H1 (cell line): Measurements from ENCODE around the gene TP53RK. TPM values are rescaled to one million over a fixed set of nuclear protein-coding genes. Genes with fewer than 3 reads are reported as not detected.

Source experiments
- CTCF ChIA-PET: fragments of 300-600 bp; sonication (Branson Sonifier 250); formaldehyde crosslinking; loops from one replicate; lab custom pipeline; 2021; ENCODE audit not compliant: partially characterized antibody; lab: Charles Lee
- POLR2A ChIA-PET: fragments of 300-600 bp; sonication (Branson Sonifier 250); formaldehyde crosslinking; loops from one replicate; lab custom pipeline; 2021; ENCODE audit warnings: inconsistent platforms; ENCODE audit not compliant: partially characterized antibody; lab: Charles Lee
- DNase-seq, 2 experiments: peaks; one replicate each; pipeline versions ENCODE4 v3.0.0 to v3.0.0-alpha.2; 2010 to 2022; ENCODE audit warnings: low spot score in 2 of 2, low read depth in 1 of 2, mixed read lengths in 1 of 2
- FAIRE-seq: peaks from 2 replicates; lab custom pipeline; 2011; peaks lifted over from hg19 to GRCh38; lab: Jason Lieb, UNC
- H2AFZ ChIP-seq: 2 replicates; pipeline ENCODE4 v1.8.1; 2012; ENCODE audit warnings: low read length, inconsistent platforms
- H2AK5ac ChIP-seq: 2 replicates; pipeline ENCODE4 v1.6.1; 2013; ENCODE audit warnings: low read depth, low read length
- H2BK120ac ChIP-seq: replicated peaks from 2 replicates; pipeline ENCODE3; 2013; ENCODE audit warnings: low read depth, low read length, inconsistent platforms
- H2BK12ac ChIP-seq: 2 replicates; pipeline ENCODE4 v1.6.1; 2013; ENCODE audit warnings: low read depth, low read length
- H2BK15ac ChIP-seq: 2 replicates; pipeline ENCODE4 v1.6.1; 2013; ENCODE audit warnings: low read length
- H2BK20ac ChIP-seq: 2 replicates; pipeline ENCODE4 v1.6.1; 2013; ENCODE audit warnings: low read length
- H2BK5ac ChIP-seq: 2 replicates; pipeline ENCODE4 v1.6.1; 2013; ENCODE audit warnings: low read depth, low read length
- H3K14ac ChIP-seq: 2 replicates; pipeline ENCODE4 v1.6.1; 2013; ENCODE audit warnings: inconsistent platforms; ENCODE audit not compliant: insufficient read length
- H3K18ac ChIP-seq: 2 replicates; pipeline ENCODE4 v1.6.1; 2013; ENCODE audit warnings: low read length; ENCODE audit errors: extremely low read depth
- H3K23ac ChIP-seq: 2 replicates; pipeline ENCODE4 v1.6.1; 2013; ENCODE audit warnings: inconsistent platforms; ENCODE audit not compliant: insufficient read length
- H3K23me2 ChIP-seq: 2 replicates; pipeline ENCODE4 v1.6.1; 2013; ENCODE audit warnings: low read depth, low read length
- H3K27ac ChIP-seq: 2 replicates; pipeline ENCODE4 v1.6.1; 2011; ENCODE audit warnings: low read depth, low read length, inconsistent platforms
- H3K27me3 ChIP-seq, 4 experiments: replicated peaks in 1 of 4; 1 replicate in 1 of 4; 2 replicates in 3 of 4; pipeline versions ENCODE4 v1.6.1 to v1.8.1; 2011 to 2013; ENCODE audit warnings: low read length in 3 of 4, mild to moderate bottlenecking in 3 of 4, inconsistent platforms in 2 of 4, mixed read lengths in 2 of 4, moderate library complexity in 1 of 4; ENCODE audit not compliant: control insufficient read depth in 3 of 4, insufficient read depth in 3 of 4; ENCODE audit errors: extremely low read depth in 1 of 4
- H3K36me3 ChIP-seq, 4 experiments: 2 replicates each; pipeline versions ENCODE4 v1.6.1 to v1.8.1; 2011 to 2013; ENCODE audit warnings: mild to moderate bottlenecking in 4 of 4, low read length in 3 of 4, moderate library complexity in 2 of 4, control low read depth in 1 of 4, inconsistent platforms in 1 of 4; ENCODE audit not compliant: insufficient read depth in 4 of 4, control insufficient read depth in 2 of 4
- H3K4ac ChIP-seq: replicated peaks from 2 replicates; pipeline ENCODE3; 2013; ENCODE audit warnings: low read length, low read depth, mixed read lengths, inconsistent platforms; ENCODE audit not compliant: insufficient read length
- H3K4me1 ChIP-seq, 4 experiments: replicated peaks in 1 of 4; 1 replicate in 1 of 4; 2 replicates in 3 of 4; pipeline versions ENCODE4 v1.6.1 to v1.8.1; 2011 to 2013; ENCODE audit warnings: low read length in 3 of 4, inconsistent platforms in 2 of 4, mixed read lengths in 1 of 4; ENCODE audit not compliant: insufficient read depth in 4 of 4, control insufficient read depth in 3 of 4
- H3K4me2 ChIP-seq, 2 experiments: 2 replicates each; pipeline versions ENCODE4 v1.6.1 to v1.8.1; 2011 to 2013; ENCODE audit warnings: low read depth in 2 of 2, low read length in 2 of 2, control low read depth in 1 of 2, inconsistent platforms in 1 of 2, mild to moderate bottlenecking in 1 of 2; ENCODE audit not compliant: insufficient read depth in 1 of 2
- H3K4me3 ChIP-seq, 4 experiments: fragments of 200-600, 300-600 bp in 1 of 4; sonication (generic), shearing (Covaris generic), sonication (Bioruptor Twin) in 1 of 4; 2 replicates each; pipeline versions ENCODE4 v1.5.1 to v1.8.1; 2011 to 2016; ENCODE audit warnings: low read length in 4 of 4, low read depth in 3 of 4, control low read depth in 2 of 4, inconsistent platforms in 2 of 4, mild to moderate bottlenecking in 2 of 4, mixed read lengths in 1 of 4, moderate library complexity in 1 of 4; ENCODE audit not compliant: insufficient read depth in 2 of 4; ENCODE audit errors: extremely low read depth in 1 of 4
- H3K56ac ChIP-seq: replicated peaks from 2 replicates; pipeline ENCODE3; 2013; ENCODE audit warnings: low read depth, mild to moderate bottlenecking, mixed read lengths, low read length, inconsistent platforms; ENCODE audit not compliant: insufficient read length
- H3K79me1 ChIP-seq: 2 replicates; pipeline ENCODE4 v1.6.1; 2013; ENCODE audit warnings: low read depth, low read length, control low read depth
- H3K79me2 ChIP-seq, 2 experiments: 2 replicates each; pipeline versions ENCODE4 v1.6.1 to v1.8.1; 2012 to 2013; ENCODE audit warnings: low read length in 2 of 2, mild to moderate bottlenecking in 2 of 2, inconsistent platforms in 1 of 2; ENCODE audit not compliant: insufficient read depth in 2 of 2, control insufficient read depth in 1 of 2
- H3K9ac ChIP-seq, 4 experiments: replicated peaks in 1 of 4; 1 replicate in 1 of 4; 2 replicates in 3 of 4; pipeline versions ENCODE4 v1.6.1 to v1.8.1; 2011 to 2013; ENCODE audit warnings: low read depth in 3 of 4, low read length in 3 of 4, control low read depth in 2 of 4, mild to moderate bottlenecking in 2 of 4, moderate library complexity in 2 of 4, inconsistent platforms in 1 of 4; ENCODE audit errors: extremely low read depth in 1 of 4
- H3K9me3 ChIP-seq, 2 experiments: 2 replicates each; pipeline versions ENCODE4 v1.6.1 to v1.8.1; 2012 to 2013; ENCODE audit warnings: mild to moderate bottlenecking in 2 of 2, moderate library complexity in 2 of 2, control low read depth in 1 of 2, inconsistent platforms in 1 of 2, low read depth in 1 of 2, low read length in 1 of 2, mixed read lengths in 1 of 2; ENCODE audit not compliant: insufficient read depth in 2 of 2
- H4K20me1 ChIP-seq, 2 experiments: replicated peaks in 1 of 2; 2 replicates each; pipeline versions ENCODE3 to v1.8.1; 2011 to 2013; ENCODE audit warnings: inconsistent platforms in 2 of 2, low read length in 2 of 2, mild to moderate bottlenecking in 1 of 2; ENCODE audit not compliant: insufficient read depth in 2 of 2, control insufficient read depth in 1 of 2
- H4K5ac ChIP-seq: 2 replicates; pipeline ENCODE4 v1.6.1; 2013; ENCODE audit warnings: low read length, low read depth, mixed read lengths, inconsistent platforms; ENCODE audit not compliant: insufficient read length
- H4K8ac ChIP-seq: 2 replicates; pipeline ENCODE4 v1.8.0; 2013; ENCODE audit warnings: mild to moderate bottlenecking, moderate library complexity, low read length, inconsistent platforms; ENCODE audit not compliant: insufficient read depth; ENCODE audit errors: extremely low read depth
- H4K91ac ChIP-seq: replicated peaks from 2 replicates; pipeline ENCODE3; 2013; ENCODE audit warnings: low read length, mixed read lengths, inconsistent platforms; ENCODE audit not compliant: insufficient read length
- HDAC2 ChIP-seq, 2 experiments: fragments of 300-600 bp in 1 of 2; sonication (generic) in 1 of 2; IDR thresholded peaks; 2 replicates each; pipeline ENCODE4 v1.6.1; 2011 to 2012; ENCODE audit warnings: low read depth in 2 of 2, low read length in 2 of 2, mild to moderate bottlenecking in 2 of 2, moderate library complexity in 2 of 2, borderline replicate concordance in 1 of 2, inconsistent platforms in 1 of 2
- KDM1A ChIP-seq: fragments of 200-600, 300-600 bp; sonication (generic); IDR thresholded peaks from 2 replicates; pipeline ENCODE4 v1.7.1; 2016; ENCODE audit warnings: mild to moderate bottlenecking, low read length, borderline replicate concordance
- NANOG ChIP-seq: IDR thresholded peaks from 2 replicates; pipeline ENCODE4 v1.6.1; 2011; ENCODE audit warnings: low read length, low read depth, mild to moderate bottlenecking, inconsistent platforms; ENCODE audit not compliant: insufficient read depth, poor library complexity, severe bottlenecking
- WGBS, 2 experiments: shearing (Covaris generic) in 1 of 2; methylation state at CpG; one replicate each; pipeline versions ENCODE4 v1.1.6 to v1.1.7; 2013 to 2015; ENCODE audit warnings: low lambda C conversion rate in 2 of 2, mixed read lengths in 2 of 2, inconsistent platforms in 1 of 2, low coverage in 1 of 2, missing lambda C conversion rate in 1 of 2; ENCODE audit not compliant: insufficient replicate concordance in 2 of 2, insufficient coverage in 1 of 2, insufficient read length in 1 of 2; ENCODE audit errors: extremely low coverage in 1 of 2, missing lambda C conversion rate in 1 of 2; 5-methylcytosine and 5-hydroxymethylcytosine counted together
- polyA plus RNA-seq, 7 experiments: library from polyadenylated mRNA; depleted of rRNA in 3 of 7; stranded (reverse) in 5 of 7; unstranded in 2 of 7; fragments of >200 nt in 5 of 7; fragments of 200-250 nt in 2 of 7; gene quantifications; 1 replicate in 5 of 7; 2 replicates in 1 of 7; 4 replicates in 1 of 7; pipeline versions ENCODE4 v1.2.1 to v1.2.3, GENCODE V29; 2011 to 2013; ENCODE audit warnings: missing spikeins in 2 of 7, mixed read lengths in 2 of 7
- total RNA-seq: library from RNA; stranded (reverse); fragmentation: NEBNext Ultra II Directional; extraction: Animal tissue kit (Norgen Biotek cat#: 25700); gene quantifications from 2 replicates; pipeline ENCODE4 v1.2.1, GENCODE V29; 2021

Gene TP53RK
- total and polyA plus RNA-seq, 2 of the 8 experiments (the other 6 are each of a cell fraction or from before 2014, with no cell fraction given) = 8.5 to 16.3 TPM

- Histone ChIP-seq H3K9ac (no peak overlapping the region), H3K18ac (no peak overlapping the region), H2BK120ac (no peak overlapping the region), H2BK15ac (0 out of 2 replicates have a peak overlapping the region, but pooled peaks have one; percentile 16), H4K8ac (peak overlapping the region; percentile 60; the same call in 1 of the 2 replicates), H3K23ac (no peak overlapping the region)
- FAIRE-seq = no peak
- 0 out of 4 replicates have a peak, but pooled peaks of 1 of the 2 experiments have one; percentile 56 for TF ChIP-seq HDAC2 (IDR thresholded peaks at IDR 0.05; ENCODE audit: borderline replicate concordance in 1 of 2, low read depth in 2 of 2, low read length in 2 of 2)
- no peak for TF ChIP-seq NANOG
- peak; percentile 80 for TF ChIP-seq KDM1A
- TF ChIP-seq, all 59 proteins: peak for 2
- Histone ChIP-seq H3K4ac (no peak overlapping the region), H3K79me2 (no peaks in the 10 kb centered on the region), H3K23me2 (no peaks in the 10 kb centered on the region), H2AK5ac (no peak overlapping the region), H3K4me1 (peaks cover 0 to 4% (median under 1%) of the 10 kb centered on the region in 4 experiments; a peak in 2 of 7 replicates), H3K27me3 (no peaks in the 10 kb centered on the region), H4K5ac (no peak overlapping the region), H3K79me1 (no peaks in the 10 kb centered on the region), H2BK12ac (no peak overlapping the region), H4K91ac (peak overlapping the region; percentile 61), H3K36me3 (no peaks in the 10 kb centered on the region), H2BK5ac (no peak overlapping the region), H2BK20ac (no peak overlapping the region; the same call in 1 of the 2 replicates), H3K27ac (no peak overlapping the region), H4K20me1 (no peaks in the 10 kb centered on the region), H3K56ac (no peak overlapping the region), H3K4me2 (no peak overlapping the region), H2AFZ (no peak overlapping the region), H3K14ac (no peak overlapping the region), H3K9me3 (no peaks in the 10 kb centered on the region), H3K4me3 (no peak overlapping the region)
- DNase-seq = no peak
- 84% methylated on average over 14 of the region's 14 CpGs; no CpG with 5 or more reads in 1 of the 2 experiments for WGBS, 2 experiments
- ChIA-PET CTCF (interaction anchor here (1.2 to 1.6 kb wide), 4 partner anchors 9 to 118 kb away, joined by 3 to 5 read pairs (median 3); no protein-coding TSS in a partner anchor), POLR2A (interaction anchor here (1.4 kb wide), 1 partner anchor 42 kb away, joined by 5 read pairs; no protein-coding TSS in a partner anchor)
Observed at GRCh38 chr20:46640536-46641311, 48.5 kb downstream of the TP53RK start.
